ENCODE data around the gene KCNIP4. TPM values are rescaled to one million over a fixed set of nuclear protein-coding genes. Genes with fewer than 3 reads are reported as not detected.

KCNIP4 gene
- polyA plus RNA-seq, 1 donor (not counting 4 experiments of a cell fraction or from before 2014, with no cell fraction given), result 0.07 TPM

DNA sequence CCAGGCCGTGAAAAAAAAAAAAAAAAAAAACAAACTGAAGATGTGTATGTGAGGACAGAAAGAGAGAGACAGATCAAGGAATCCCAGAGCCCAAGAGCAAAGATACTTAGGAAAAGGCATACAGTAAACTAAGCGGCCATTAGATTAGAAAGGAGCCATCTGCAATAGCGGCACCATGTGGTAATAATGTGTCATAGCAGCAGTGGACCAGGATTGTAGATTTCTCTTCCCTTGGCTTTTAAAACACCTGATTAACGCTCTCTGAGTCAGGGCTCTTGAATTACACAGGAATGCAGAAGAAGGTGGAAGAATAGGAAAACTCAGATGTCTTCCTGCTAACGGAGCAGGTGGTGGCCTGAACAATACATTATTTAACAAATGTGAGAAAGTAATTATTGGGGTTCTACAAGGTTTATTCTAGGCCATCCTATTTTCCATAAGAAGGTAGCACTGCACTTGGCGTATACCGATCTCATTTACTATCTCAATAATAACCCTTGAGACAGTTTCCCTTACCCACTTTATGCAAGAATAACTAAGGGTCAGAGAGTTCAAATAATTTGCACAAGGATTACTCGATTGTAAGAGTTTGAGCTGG lies 182.7 kb downstream of the KCNIP4 start:
- Histone ChIP-seq H3K4me2 (ENCODE audit: control insufficient read depth, extremely low read depth, insufficient read depth, low read depth, low read length) (no peak overlapping the region), H3K4me1 (ENCODE audit: control insufficient read depth, extremely low read depth, insufficient read depth, low read length) (peaks cover 13% of the 10 kb centered on the region), H3K9me1 (ENCODE audit: control insufficient read depth, extremely low read depth, insufficient read depth, low read length) (no peaks in the 10 kb centered on the region), H3K9me3 (ENCODE audit: control insufficient read depth, low read depth, low read length) (no peaks in the 10 kb centered on the region), H2AFZ (ENCODE audit: control insufficient read depth, low read length) (no peak overlapping the region), H4K20me1 (ENCODE audit: control insufficient read depth, extremely low read depth, insufficient read depth, low read length) (no peaks in the 10 kb centered on the region), H3K27me3 (ENCODE audit: control insufficient read depth, extremely low read depth, insufficient read depth, low read length) (no peaks in the 10 kb centered on the region), H3K4me3 (ENCODE audit: control insufficient read depth in 2 of 3, extremely low read depth in 1 of 3, insufficient read depth in 2 of 3, low read depth in 1 of 3, low read length in 3 of 3) (no peak overlapping the region), H3K27ac (ENCODE audit: control insufficient read depth, insufficient read depth, low read length) (no peak overlapping the region), H3K9ac (ENCODE audit: control insufficient read depth, extremely low read depth, insufficient read depth, low read length) (no peak overlapping the region), H3K79me2 (ENCODE audit: control insufficient read depth, insufficient read depth, low read length) (no peaks in the 10 kb centered on the region), H3K36me3 (ENCODE audit: control insufficient read depth in 2 of 2, extremely low read depth in 1 of 2, insufficient read depth in 2 of 2, low read length in 2 of 2) (no peaks in the 10 kb centered on the region)
- dilution Hi-C loops (cut with MboI; ENCODE audit: extremely low pct_ligation_motif_present, low sequenced_read_pairs), result no loop called here
- no peak for TF ChIP-seq EZH2 (IDR thresholded peaks at IDR 0.05; ENCODE audit: low read length)
- TF ChIP-seq, protein P1, sequence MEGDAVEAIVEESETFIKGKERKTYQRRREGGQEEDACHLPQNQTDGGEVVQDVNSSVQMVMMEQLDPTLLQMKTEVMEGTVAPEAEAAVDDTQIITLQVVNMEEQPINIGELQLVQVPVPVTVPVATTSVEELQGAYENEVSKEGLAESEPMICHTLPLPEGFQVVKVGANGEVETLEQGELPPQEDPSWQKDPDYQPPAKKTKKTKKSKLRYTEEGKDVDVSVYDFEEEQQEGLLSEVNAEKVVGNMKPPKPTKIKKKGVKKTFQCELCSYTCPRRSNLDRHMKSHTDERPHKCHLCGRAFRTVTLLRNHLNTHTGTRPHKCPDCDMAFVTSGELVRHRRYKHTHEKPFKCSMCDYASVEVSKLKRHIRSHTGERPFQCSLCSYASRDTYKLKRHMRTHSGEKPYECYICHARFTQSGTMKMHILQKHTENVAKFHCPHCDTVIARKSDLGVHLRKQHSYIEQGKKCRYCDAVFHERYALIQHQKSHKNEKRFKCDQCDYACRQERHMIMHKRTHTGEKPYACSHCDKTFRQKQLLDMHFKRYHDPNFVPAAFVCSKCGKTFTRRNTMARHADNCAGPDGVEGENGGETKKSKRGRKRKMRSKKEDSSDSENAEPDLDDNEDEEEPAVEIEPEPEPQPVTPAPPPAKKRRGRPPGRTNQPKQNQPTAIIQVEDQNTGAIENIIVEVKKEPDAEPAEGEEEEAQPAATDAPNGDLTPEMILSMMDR (optimal IDR thresholded peaks at IDR 0.05 in 1 of 3, IDR thresholded peaks at IDR 0.05 in 1 of 3, conservative IDR thresholded peaks at IDR 0.05 in 1 of 3; ENCODE audit: extremely low read depth in 1 of 3, insufficient read depth in 2 of 3, low read length in 3 of 3), result peak; percentile 75 to 88 (median 84)
- peak; percentile 92 for FAIRE-seq
- peak; percentile 26 for DNase-seq (ENCODE audit: low read depth, low spot score)

DNA sequence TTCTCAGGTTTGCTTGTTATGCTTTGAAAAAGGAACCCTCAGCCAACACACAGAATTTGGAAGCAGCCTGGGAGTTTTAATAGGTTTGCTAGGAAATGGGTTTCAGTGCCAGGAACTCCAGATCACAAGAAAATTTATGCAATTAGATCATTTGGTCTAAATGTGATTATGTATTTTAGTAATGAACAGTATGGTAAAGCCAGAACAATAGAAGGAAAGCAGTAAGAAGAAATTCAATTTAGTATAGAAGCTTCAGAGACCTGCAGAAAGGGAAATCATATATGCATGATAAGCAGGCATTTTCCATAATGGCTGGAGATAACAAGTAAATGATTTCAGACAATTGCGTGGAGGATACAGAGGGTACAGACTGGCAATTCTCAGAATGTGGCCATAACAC lies 184.7 kb downstream of the KCNIP4 start:
- H3K4me3 ChIP-seq (ENCODE audit: control insufficient read depth in 2 of 3, extremely low read depth in 1 of 3, insufficient read depth in 2 of 3, low read depth in 1 of 3, low read length in 3 of 3), result no peak overlapping the region
- FAIRE-seq, result no peak
- no peaks in the 10 kb centered on the region for H3K79me2 ChIP-seq (ENCODE audit: control insufficient read depth, insufficient read depth, low read length)
- H3K9me3 ChIP-seq (ENCODE audit: control insufficient read depth, low read depth, low read length), result no peaks in the 10 kb centered on the region
- dilution Hi-C loops (cut with MboI; ENCODE audit: extremely low pct_ligation_motif_present, low sequenced_read_pairs), result no loop called here
- no peak overlapping the region for H3K9ac ChIP-seq (ENCODE audit: control insufficient read depth, extremely low read depth, insufficient read depth, low read length)
- H3K4me1 ChIP-seq (ENCODE audit: control insufficient read depth, extremely low read depth, insufficient read depth, low read length), result peaks cover 4% of the 10 kb centered on the region
- H3K27me3 ChIP-seq (ENCODE audit: control insufficient read depth, extremely low read depth, insufficient read depth, low read length), result no peaks in the 10 kb centered on the region
- H3K9me1 ChIP-seq (ENCODE audit: control insufficient read depth, extremely low read depth, insufficient read depth, low read length), result no peaks in the 10 kb centered on the region
- H3K4me2 ChIP-seq (ENCODE audit: control insufficient read depth, extremely low read depth, insufficient read depth, low read depth, low read length), result no peak overlapping the region
- no peak for DNase-seq (ENCODE audit: low read depth, low spot score)
- no peak overlapping the region for H2AFZ ChIP-seq (ENCODE audit: control insufficient read depth, low read length)
- no peaks in the 10 kb centered on the region for H4K20me1 ChIP-seq (ENCODE audit: control insufficient read depth, extremely low read depth, insufficient read depth, low read length)
- no peak overlapping the region for H3K27ac ChIP-seq (ENCODE audit: control insufficient read depth, insufficient read depth, low read length)
- TF ChIP-seq, protein P1 (optimal IDR thresholded peaks at IDR 0.05 in 1 of 3, IDR thresholded peaks at IDR 0.05 in 1 of 3, conservative IDR thresholded peaks at IDR 0.05 in 1 of 3; ENCODE audit: extremely low read depth in 1 of 3, insufficient read depth in 2 of 3, low read length in 3 of 3), result no peak
- TF ChIP-seq EZH2 (IDR thresholded peaks at IDR 0.05; ENCODE audit: low read length), result no peak
- no peaks in the 10 kb centered on the region for H3K36me3 ChIP-seq (ENCODE audit: control insufficient read depth in 2 of 2, extremely low read depth in 1 of 2, insufficient read depth in 2 of 2, low read length in 2 of 2)

Measured in keratinocyte (primary cell).